Mesendoderm (in vitro differentiated cells): ENCODE data around the gene CAMTA1.

Experiments
- DNase-seq: peaks from one replicate; pipeline ENCODE4 v3.0.0; 2013
- H2AK5ac ChIP-seq: 2 replicates; pipeline ENCODE4 v1.6.1; 2013; ENCODE audit warnings: low read length, inconsistent platforms
- H2BK120ac ChIP-seq: 2 replicates; pipeline ENCODE4 v1.6.1; 2013; ENCODE audit warnings: low read depth, mild to moderate bottlenecking, low read length, moderate library complexity, mixed read lengths
- H2BK15ac ChIP-seq: replicated peaks from 2 replicates; pipeline ENCODE4 v1.6.1; 2013; ENCODE audit warnings: low read depth, mild to moderate bottlenecking, moderate library complexity
- H2BK5ac ChIP-seq: 2 replicates; pipeline ENCODE4 v1.6.1; 2013; ENCODE audit warnings: low read length, inconsistent platforms
- H3K18ac ChIP-seq: 2 replicates; pipeline ENCODE4 v1.6.1; 2013; ENCODE audit warnings: mild to moderate bottlenecking, low read length, mixed read lengths
- H3K23ac ChIP-seq: one replicate; pipeline ENCODE4 v1.6.1; 2013; ENCODE audit warnings: low read length
- H3K27ac ChIP-seq: 2 replicates; pipeline ENCODE4 v1.5.1; 2013; ENCODE audit warnings: low read depth, mild to moderate bottlenecking, inconsistent platforms, low read length, moderate library complexity
- H3K27me3 ChIP-seq: 2 replicates; pipeline ENCODE4 v1.6.1; 2013; ENCODE audit warnings: low read length, control low read depth, mild to moderate bottlenecking, inconsistent platforms; ENCODE audit not compliant: insufficient read depth, poor library complexity
- H3K36me3 ChIP-seq: 2 replicates; pipeline ENCODE4 v1.6.1; 2013; ENCODE audit warnings: low read length, inconsistent platforms; ENCODE audit not compliant: control insufficient read depth, insufficient read depth
- H3K4ac ChIP-seq: one replicate; pipeline ENCODE4 v1.6.1; 2013; ENCODE audit warnings: low read depth, mild to moderate bottlenecking, low read length, moderate library complexity
- H3K4me1 ChIP-seq: 2 replicates; pipeline ENCODE4 v1.6.1; 2013; ENCODE audit warnings: low read depth, low read length, inconsistent platforms; ENCODE audit not compliant: control insufficient read depth
- H3K4me2 ChIP-seq: 2 replicates; pipeline ENCODE4 v1.6.1; 2013; ENCODE audit warnings: low read length
- H3K4me3 ChIP-seq: 2 replicates; pipeline ENCODE4 v1.5.1; 2013; ENCODE audit warnings: mild to moderate bottlenecking, low read length
- H3K56ac ChIP-seq: one replicate; pipeline ENCODE4 v1.6.1; 2013; ENCODE audit warnings: low read length
- H3K79me1 ChIP-seq: 2 replicates; pipeline ENCODE4 v1.6.1; 2013; ENCODE audit warnings: low read length, inconsistent platforms
- H3K79me2 ChIP-seq: 2 replicates; pipeline ENCODE4 v1.6.1; 2013; ENCODE audit warnings: mild to moderate bottlenecking, low read length; ENCODE audit not compliant: control insufficient read depth, insufficient read depth
- H3K9ac ChIP-seq: 2 replicates; pipeline ENCODE4 v1.6.1; 2013; ENCODE audit warnings: low read length, inconsistent platforms
- H4K5ac ChIP-seq: one replicate; pipeline ENCODE4 v1.6.1; 2013; ENCODE audit warnings: low read length
- H4K8ac ChIP-seq: one replicate; pipeline ENCODE4 v1.6.1; 2013; ENCODE audit warnings: low read depth, mild to moderate bottlenecking, control low read depth, low read length, moderate library complexity
- WGBS: extraction: QIAGEN DNeasy Blood & Tissue Kit; methylation state at CpG from one replicate; pipeline ENCODE4 v1.1.7; 2013; ENCODE audit warnings: low lambda C conversion rate, missing lambda C conversion rate; ENCODE audit not compliant: insufficient coverage; ENCODE audit errors: extremely low coverage; 5-methylcytosine and 5-hydroxymethylcytosine counted together

The CAMTA1 gene

GRCh38 chr1:7178741-7179140 is 393.5 kb downstream of the CAMTA1 start:
- Histone ChIP-seq H4K5ac (no peak overlapping the region), H3K79me2 (no peaks in the 10 kb centered on the region), H3K4ac (no peak overlapping the region), H2AK5ac (no peak overlapping the region), H4K8ac (no peak overlapping the region), H3K4me3 (no peak overlapping the region), H3K9ac (no peak overlapping the region), H2BK120ac (no peak overlapping the region), H3K23ac (no peak overlapping the region), H3K79me1 (no peaks in the 10 kb centered on the region), H3K4me2 (no peak overlapping the region), H3K18ac (no peak overlapping the region), H2BK15ac (no peak overlapping the region), H3K36me3 (no peaks in the 10 kb centered on the region), H3K27me3 (no peaks in the 10 kb centered on the region), H3K4me1 (no peaks in the 10 kb centered on the region), H2BK5ac (no peak overlapping the region), H3K27ac (no peak overlapping the region), H3K56ac (no peak overlapping the region)
- no peak for DNase-seq
- WGBS, result no CpG with 5 or more reads among the region's 3 CpGs

- no peak overlapping the region for H2AK5ac ChIP-seq
- H3K4me3 ChIP-seq, result no peak overlapping the region
- H3K56ac ChIP-seq, result no peak overlapping the region
- H3K4me2 ChIP-seq, result no peak overlapping the region
- no peaks in the 10 kb centered on the region for H3K36me3 ChIP-seq
- H3K27me3 ChIP-seq, result no peaks in the 10 kb centered on the region
- H3K4ac ChIP-seq, result no peak overlapping the region
- H3K18ac ChIP-seq, result no peak overlapping the region
- H2BK5ac ChIP-seq, result no peak overlapping the region
- no peak overlapping the region for H3K27ac ChIP-seq
- H4K8ac ChIP-seq, result no peak overlapping the region
- H3K4me1 ChIP-seq, result no peaks in the 10 kb centered on the region
- no peak for DNase-seq
- H4K5ac ChIP-seq, result no peak overlapping the region
- no CpG with 5 or more reads among the region's 8 CpGs for WGBS
- H3K79me1 ChIP-seq, result no peaks in the 10 kb centered on the region
- no peak overlapping the region for H2BK15ac ChIP-seq
- no peak overlapping the region for H3K9ac ChIP-seq
- no peak overlapping the region for H3K23ac ChIP-seq
- no peak overlapping the region for H2BK120ac ChIP-seq
- no peaks in the 10 kb centered on the region for H3K79me2 ChIP-seq
Measured at GRCh38 chr1:7185721-7186120, 400.5 kb downstream of the CAMTA1 start.

- no peak overlapping the region for H3K56ac ChIP-seq
- no peak overlapping the region for H2AK5ac ChIP-seq
- H3K36me3 ChIP-seq, result no peaks in the 10 kb centered on the region
- no peak overlapping the region for H3K23ac ChIP-seq
- no peak overlapping the region for H2BK15ac ChIP-seq
- H3K9ac ChIP-seq, result no peak overlapping the region
- H3K4me3 ChIP-seq, result no peak overlapping the region
- H3K27ac ChIP-seq, result no peak overlapping the region
- no peaks in the 10 kb centered on the region for H3K79me2 ChIP-seq
- no CpG with 5 or more reads among the region's 8 CpGs for WGBS
- no peak overlapping the region for H2BK5ac ChIP-seq
- no peaks in the 10 kb centered on the region for H3K79me1 ChIP-seq
- no peak overlapping the region for H3K4ac ChIP-seq
- H3K4me2 ChIP-seq, result no peak overlapping the region
- DNase-seq, result no peak
- H4K8ac ChIP-seq, result no peak overlapping the region
- no peak overlapping the region for H2BK120ac ChIP-seq
- no peaks in the 10 kb centered on the region for H3K4me1 ChIP-seq
- no peak overlapping the region for H4K5ac ChIP-seq
- H3K18ac ChIP-seq, result no peak overlapping the region
- H3K27me3 ChIP-seq, result no peaks in the 10 kb centered on the region
Measured at GRCh38 chr1:7186382-7187111, 401.3 kb downstream of the CAMTA1 start.

- H3K27ac ChIP-seq, result no peak overlapping the region
- WGBS, result no CpG with 5 or more reads among the region's 4 CpGs
Measured at GRCh38 chr1:7187112-7187493, 401.8 kb downstream of the CAMTA1 start.

GRCh38 chr1:7190261-7190660 is 405.0 kb downstream of the CAMTA1 start:
- Histone ChIP-seq H3K4me3 (no peak overlapping the region), H2BK120ac (no peak overlapping the region), H3K18ac (no peak overlapping the region), H3K9ac (no peak overlapping the region), H3K4me2 (no peak overlapping the region), H4K5ac (no peak overlapping the region), H3K27ac (no peak overlapping the region), H3K79me1 (no peaks in the 10 kb centered on the region), H3K4ac (no peak overlapping the region), H2BK15ac (no peak overlapping the region), H3K23ac (no peak overlapping the region), H2BK5ac (no peak overlapping the region), H3K79me2 (no peaks in the 10 kb centered on the region), H2AK5ac (no peak overlapping the region), H4K8ac (no peak overlapping the region), H3K56ac (no peak overlapping the region), H3K4me1 (no peaks in the 10 kb centered on the region), H3K27me3 (no peaks in the 10 kb centered on the region), H3K36me3 (no peaks in the 10 kb centered on the region)
- WGBS, result no CpG with 5 or more reads among the region's 3 CpGs
- no peak for DNase-seq

More at GRCh38 chr1:7187112-7187493, 401.8 kb downstream of the CAMTA1 start:
- H4K8ac ChIP-seq, result no peak overlapping the region
- no peak overlapping the region for H3K18ac ChIP-seq
- H3K4ac ChIP-seq, result no peak overlapping the region
- no peak overlapping the region for H3K9ac ChIP-seq
- no peaks in the 10 kb centered on the region for H3K4me1 ChIP-seq
- H3K79me2 ChIP-seq, result no peaks in the 10 kb centered on the region
- H3K56ac ChIP-seq, result no peak overlapping the region
- no peak overlapping the region for H2BK120ac ChIP-seq
- H3K4me3 ChIP-seq, result no peak overlapping the region
- no peak overlapping the region for H2BK15ac ChIP-seq
- H2AK5ac ChIP-seq, result no peak overlapping the region
- no peaks in the 10 kb centered on the region for H3K79me1 ChIP-seq
- H4K5ac ChIP-seq, result no peak overlapping the region
- H3K23ac ChIP-seq, result no peak overlapping the region
- H3K36me3 ChIP-seq, result no peaks in the 10 kb centered on the region
- no peak overlapping the region for H3K4me2 ChIP-seq
- no peak overlapping the region for H2BK5ac ChIP-seq
- DNase-seq, result no peak
- no peaks in the 10 kb centered on the region for H3K27me3 ChIP-seq

GRCh38 chr1:7192453-7192852 is 407.2 kb downstream of the CAMTA1 start:
- no peak overlapping the region for H3K18ac ChIP-seq
- no peaks in the 10 kb centered on the region for H3K27me3 ChIP-seq
- no CpG with 5 or more reads among the region's 10 CpGs for WGBS
- no peak overlapping the region for H3K4me3 ChIP-seq
- H3K4me2 ChIP-seq, result no peak overlapping the region
- H3K23ac ChIP-seq, result no peak overlapping the region
- no peak overlapping the region for H2BK15ac ChIP-seq
- H4K8ac ChIP-seq, result no peak overlapping the region
- no peak overlapping the region for H2BK5ac ChIP-seq
- no peak overlapping the region for H4K5ac ChIP-seq
- no peak overlapping the region for H3K4ac ChIP-seq
- H3K4me1 ChIP-seq, result no peaks in the 10 kb centered on the region
- H2BK120ac ChIP-seq, result no peak overlapping the region
- H3K27ac ChIP-seq, result no peak overlapping the region
- H3K79me1 ChIP-seq, result no peaks in the 10 kb centered on the region
- no peak overlapping the region for H3K56ac ChIP-seq
- H3K9ac ChIP-seq, result no peak overlapping the region
- no peaks in the 10 kb centered on the region for H3K36me3 ChIP-seq
- H2AK5ac ChIP-seq, result no peak overlapping the region
- DNase-seq, result no peak
- no peaks in the 10 kb centered on the region for H3K79me2 ChIP-seq
